ENCODE measurements around the gene CLEC18C. TPM values are rescaled to one million over a fixed set of nuclear protein-coding genes. Genes with fewer than 3 reads are reported as not detected.
"Not testable (repeated sequence)": the region's sequence is repeated elsewhere in the genome, so short reads cannot be mapped to it uniquely, and the experiment has no call there.

Gene CLEC18C
- total RNA-seq = not detected in 2 replicates

- DNase-seq (ENCODE audit: extremely low read depth, low read depth, low spot score) = not testable (repeated sequence)
Measured at GRCh38 chr16:70173212-70173837, at the start of gene CLEC18C. Gene CLEC18C (plus strand): TSS chr16:70173787. CDS start chr16:70174279, 492 bp downstream.

DNA sequence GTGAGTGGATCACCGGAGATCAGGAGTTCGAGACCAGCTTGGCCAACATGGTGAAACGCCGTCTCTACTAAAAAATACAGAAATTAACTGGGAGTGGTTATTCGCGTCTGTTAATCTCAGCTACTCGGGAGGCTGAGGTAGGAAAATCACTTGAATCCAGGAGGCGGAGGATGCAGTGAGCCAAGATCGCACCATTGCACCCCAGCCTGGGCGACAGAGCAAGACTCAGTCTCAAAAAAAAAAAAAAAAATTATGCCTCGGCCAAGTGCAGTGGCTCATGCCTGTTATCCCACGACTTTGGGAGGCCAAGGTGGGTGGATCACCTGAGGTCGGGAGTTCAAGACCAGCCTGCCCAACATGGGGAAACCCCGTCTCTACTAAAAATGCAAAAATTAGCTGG, 49.8 kb upstream of the CLEC18C start:
- not testable (repeated sequence) for DNase-seq (ENCODE audit: extremely low read depth, low read depth, low spot score)

GRCh38 chr16:70126226-70126625, 47.4 kb upstream of the CLEC18C start:
- DNase-seq (ENCODE audit: extremely low read depth, low read depth, low spot score) = not testable (repeated sequence)

DNA sequence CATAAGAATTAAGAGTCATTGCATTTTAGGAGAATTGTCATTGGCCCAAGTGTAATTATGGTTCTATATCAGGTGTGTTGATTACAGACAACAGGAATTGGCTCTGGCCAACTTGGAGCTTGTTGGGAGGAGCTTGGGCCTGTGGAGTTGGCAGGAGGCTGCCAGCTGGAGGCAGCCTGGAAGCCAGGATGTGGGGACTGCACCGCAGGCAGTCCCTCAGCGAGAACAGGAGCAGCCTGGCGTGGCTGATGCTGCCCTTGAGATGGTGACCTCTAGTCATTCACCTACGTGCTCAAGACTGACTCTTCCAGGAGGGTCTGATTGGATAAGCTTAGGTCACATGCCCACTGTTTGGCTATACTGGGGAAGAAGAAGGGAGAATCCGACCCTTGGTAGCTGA, 45.9 kb upstream of the CLEC18C start:
- not testable (repeated sequence) for DNase-seq (ENCODE audit: extremely low read depth, low read depth, low spot score)

GRCh38 chr16:70128844-70129243, 44.7 kb upstream of the CLEC18C start:
- not testable (repeated sequence) for DNase-seq (ENCODE audit: extremely low read depth, low read depth, low spot score)

DNA sequence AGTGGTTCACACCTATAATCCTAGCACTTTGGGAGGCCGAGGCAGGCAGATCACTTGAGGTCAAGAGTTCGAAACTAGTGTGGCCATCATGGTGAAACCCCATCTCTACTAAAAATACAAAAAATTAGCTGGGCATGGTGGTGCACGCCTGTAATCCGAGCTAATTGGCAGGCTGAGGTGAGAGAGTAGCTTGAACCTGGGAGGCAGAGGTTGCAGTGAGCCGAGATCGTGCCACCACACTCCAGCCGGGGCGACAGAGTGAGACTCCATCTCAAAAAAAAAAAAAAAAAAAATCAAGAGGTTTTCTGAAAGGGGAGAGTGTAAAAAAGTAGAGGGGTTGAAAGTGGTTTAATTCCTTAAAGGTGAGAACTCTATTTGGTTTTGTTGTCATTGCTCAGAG, 37.8 kb upstream of the CLEC18C start:
- DNase-seq (ENCODE audit: extremely low read depth, low read depth, low spot score) = not testable (repeated sequence)

DNA sequence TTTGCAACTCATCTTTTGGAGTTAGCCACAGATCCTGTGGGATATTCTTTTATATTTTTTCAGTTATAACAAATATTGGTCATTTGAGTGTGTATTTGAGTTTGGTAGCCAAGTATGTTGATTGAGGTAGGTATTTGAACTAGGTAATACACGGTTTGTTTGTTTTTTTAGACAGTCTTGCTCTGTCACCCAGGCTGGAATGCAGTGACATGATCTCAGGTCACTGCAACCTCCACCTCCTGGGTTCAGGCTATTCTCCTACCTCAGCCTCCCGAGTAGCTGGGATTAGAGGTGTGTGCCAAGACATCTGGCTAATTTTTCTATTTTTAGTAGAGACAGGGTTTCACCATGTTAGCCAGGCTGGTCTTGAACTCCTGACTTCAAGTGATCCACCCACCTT, 37.0 kb upstream of the CLEC18C start:
- not testable (repeated sequence) for DNase-seq (ENCODE audit: extremely low read depth, low read depth, low spot score)

DNA sequence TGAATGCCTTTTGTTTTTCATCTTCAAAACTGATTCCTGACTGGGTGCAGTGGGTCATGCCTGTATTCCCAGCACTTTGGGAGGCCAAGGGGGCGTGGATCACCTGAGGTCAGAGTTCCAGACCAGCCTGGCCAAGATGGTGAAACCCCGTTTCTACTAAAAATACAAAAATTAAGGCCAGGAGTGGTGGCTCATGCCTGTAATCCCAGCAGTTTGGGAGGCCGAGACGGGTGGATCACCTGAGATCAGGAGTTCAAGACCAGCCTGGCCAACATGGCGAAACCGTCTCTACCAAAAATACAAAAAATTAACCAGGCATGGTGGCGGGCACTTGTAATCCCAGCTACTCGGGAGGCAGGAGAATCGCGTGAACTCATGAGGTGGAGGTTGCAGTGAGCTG, 30.8 kb upstream of the CLEC18C start:
- not testable (repeated sequence) for DNase-seq (ENCODE audit: extremely low read depth, low read depth, low spot score)

- not testable (repeated sequence) for DNase-seq (ENCODE audit: extremely low read depth, low read depth, low spot score)
Measured at GRCh38 chr16:70143231-70143895, 30.2 kb upstream of the CLEC18C start.

GRCh38 chr16:70147853-70148252, 25.7 kb upstream of the CLEC18C start:
- not testable (repeated sequence) for DNase-seq (ENCODE audit: extremely low read depth, low read depth, low spot score)

- not testable (repeated sequence) for DNase-seq (ENCODE audit: extremely low read depth, low read depth, low spot score)
Measured at GRCh38 chr16:70148453-70148852, 25.1 kb upstream of the CLEC18C start.

GRCh38 chr16:70149296-70149695, 24.3 kb upstream of the CLEC18C start:
- DNase-seq (ENCODE audit: extremely low read depth, low read depth, low spot score) = not testable (repeated sequence)

GRCh38 chr16:70151391-70151790, 22.2 kb upstream of the CLEC18C start:
- DNase-seq (ENCODE audit: extremely low read depth, low read depth, low spot score) = no peak

GRCh38 chr16:70151941-70152509, 21.6 kb upstream of the CLEC18C start:
- no peak for DNase-seq (ENCODE audit: extremely low read depth, low read depth, low spot score)

- no peak for DNase-seq (ENCODE audit: extremely low read depth, low read depth, low spot score)
Measured at GRCh38 chr16:70152578-70153302, 20.8 kb upstream of the CLEC18C start.

DNA sequence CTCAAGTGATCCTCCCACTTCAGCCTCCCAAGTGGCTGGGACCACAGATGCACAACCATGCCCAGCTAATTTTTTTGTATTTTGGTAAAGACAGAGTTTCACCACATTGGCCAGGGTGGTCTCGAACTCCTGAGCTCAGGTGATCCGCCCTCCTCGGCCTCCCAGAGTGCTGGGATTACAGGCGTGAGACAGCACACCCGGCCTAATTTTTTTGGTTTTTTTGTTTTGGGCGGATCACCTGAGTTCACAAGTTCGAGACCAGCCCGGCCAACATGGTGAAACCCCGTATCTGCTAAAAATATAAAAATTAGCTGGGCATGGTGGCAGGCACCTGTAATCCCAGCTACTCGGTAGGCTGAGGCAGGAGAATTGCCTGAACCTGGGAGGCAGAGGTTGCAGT, 18.9 kb upstream of the CLEC18C start:
- not testable (repeated sequence) for DNase-seq (ENCODE audit: extremely low read depth, low read depth, low spot score)

- DNase-seq (ENCODE audit: extremely low read depth, low read depth, low spot score) = no peak
Measured at GRCh38 chr16:70156207-70156978, 17.2 kb upstream of the CLEC18C start.

DNA sequence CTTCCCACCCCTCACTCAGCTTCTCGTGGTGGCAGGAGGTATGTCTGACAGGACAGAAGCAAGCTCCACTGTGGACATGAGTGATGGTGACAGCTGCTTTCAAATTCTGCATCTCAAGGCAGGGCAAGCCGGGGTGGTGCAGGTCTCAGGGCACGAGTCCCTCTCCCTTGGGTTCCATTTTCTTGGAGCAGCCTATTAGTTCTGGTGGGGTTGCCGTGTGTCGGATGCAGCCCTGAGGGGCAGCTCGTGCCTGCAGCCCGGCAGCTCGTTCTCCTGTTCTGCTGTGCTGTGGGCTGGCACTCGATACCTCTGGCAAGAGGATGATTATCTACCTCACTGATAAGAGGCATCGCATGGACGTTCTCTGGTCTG, 16.5 kb upstream of the CLEC18C start:
- no peak for DNase-seq (ENCODE audit: extremely low read depth, low read depth, low spot score)

DNA sequence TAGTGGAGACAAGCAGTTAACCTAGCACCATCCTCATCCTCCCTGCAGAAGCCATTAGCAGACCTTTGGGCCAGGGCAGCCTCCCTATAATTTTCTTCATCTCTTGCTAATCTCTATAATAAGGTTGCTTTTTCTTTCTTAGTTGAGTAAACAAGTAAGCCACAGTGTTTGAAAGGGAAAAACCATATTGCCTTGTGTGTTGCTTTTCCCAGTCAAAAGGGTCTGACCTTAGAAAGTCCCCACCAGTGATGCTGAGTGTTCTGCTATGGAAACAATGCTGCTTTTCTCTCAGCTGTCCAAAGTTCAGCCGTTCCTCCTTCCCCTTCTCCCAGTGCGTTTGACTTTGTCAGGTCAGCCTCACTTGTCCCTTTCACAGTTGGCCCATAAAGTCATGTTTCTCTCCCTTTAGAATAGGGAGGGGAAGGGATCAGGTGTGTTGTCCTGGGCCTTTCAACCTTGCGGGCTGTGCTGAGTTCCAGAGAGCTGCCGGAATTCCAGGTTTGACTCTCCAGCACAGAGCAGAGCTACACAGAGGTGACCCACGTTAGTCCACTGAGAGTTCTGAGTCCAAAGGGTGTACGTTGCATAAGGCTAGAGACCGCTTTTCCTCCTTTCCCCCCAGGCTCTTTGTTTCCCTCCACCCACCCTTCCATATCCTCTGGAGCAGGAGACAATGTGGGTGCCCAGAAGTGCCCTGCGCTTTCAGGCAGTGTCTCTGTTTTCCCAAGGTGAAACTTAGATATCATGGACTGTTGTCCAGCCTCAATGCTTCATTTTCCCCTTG, 15.9 kb upstream of the CLEC18C start:
- DNase-seq (ENCODE audit: extremely low read depth, low read depth, low spot score) = no peak
